Measurements from ENCODE around the gene SPRTN.

Gene SPRTN

GRCh38 chr1:231338270-231339128 lies at the start of gene SPRTN:
Gene SPRTN (plus strand): TSS chr1:231338293. CDS start chr1:231338384, 91 bp downstream.
- no peak for DNase-seq

- DNase-seq: no peak
Observed at GRCh38 chr1:231295938-231296337, 42.2 kb upstream of the SPRTN start.

- no peak for DNase-seq
Observed at GRCh38 chr1:231301990-231302389, 36.1 kb upstream of the SPRTN start.

- DNase-seq: no peak
Observed at GRCh38 chr1:231310391-231310934, 27.6 kb upstream of the SPRTN start.

- DNase-seq: no peak
Observed at GRCh38 chr1:231311720-231312431, 26.2 kb upstream of the SPRTN start.

GRCh38 chr1:231312432-231312788 lies 25.7 kb upstream of the SPRTN start:
- no peak for DNase-seq

- no peak for DNase-seq
Observed at GRCh38 chr1:231313661-231314060, 24.4 kb upstream of the SPRTN start.

- DNase-seq: peak; percentile 21
Observed at GRCh38 chr1:231315887-231316286, 22.2 kb upstream of the SPRTN start.

GRCh38 chr1:231317306-231318014 lies 20.6 kb upstream of the SPRTN start:
- no peak for DNase-seq

GRCh38 chr1:231318015-231318355 lies 20.1 kb upstream of the SPRTN start:
- no peak for DNase-seq

GRCh38 chr1:231318568-231318967 lies 19.5 kb upstream of the SPRTN start:
- DNase-seq: no peak

- DNase-seq: no peak
Observed at GRCh38 chr1:231319080-231319479, 19.0 kb upstream of the SPRTN start.

- no peak for DNase-seq
Observed at GRCh38 chr1:231322880-231323530, 15.1 kb upstream of the SPRTN start.

- DNase-seq: no peak
Observed at GRCh38 chr1:231324660-231325059, 13.4 kb upstream of the SPRTN start.

- DNase-seq: no peak
Observed at GRCh38 chr1:231326248-231326647, 11.8 kb upstream of the SPRTN start.

GRCh38 chr1:231327617-231328016 lies 10.5 kb upstream of the SPRTN start:
- no peak for DNase-seq

- no peak for DNase-seq
Observed at GRCh38 chr1:231329483-231329882, 8.6 kb upstream of the SPRTN start.

- DNase-seq: no peak
Observed at GRCh38 chr1:231332761-231333160, 5.3 kb upstream of the SPRTN start.

GRCh38 chr1:231334079-231334666 lies 3.9 kb upstream of the SPRTN start:
- no peak for DNase-seq

GRCh38 chr1:231334952-231335351 lies 3.1 kb upstream of the SPRTN start:
- DNase-seq: no peak

GRCh38 chr1:231335663-231336602 lies 2.2 kb upstream of the SPRTN start:
- DNase-seq: no peak

All from activated gamma-delta T cell treated with Interleukin-2 at 50 U/mL for 16 hours (primary cell).